PFSK-1 (cell line): ENCODE data around the gene GABPB2.

ENCODE experiments used
- FOXP2 ChIP-seq: optimal IDR thresholded peaks from 2 replicates; pipeline ENCODE3; 2011; ENCODE audit warnings: borderline replicate concordance, control low read depth, inconsistent platforms; ENCODE audit not compliant: insufficient read depth; ENCODE audit errors: extremely low read length, extremely low read depth
- POLR2AphosphoS5 ChIP-seq: IDR thresholded peaks from 2 replicates; pipeline ENCODE4 v1.6.1; 2012; ENCODE audit warnings: low read depth, mild to moderate bottlenecking, control low read depth, low read length, moderate library complexity
- REST ChIP-seq, 2 experiments: IDR thresholded peaks; 2 replicates each; pipeline versions ENCODE4 v1.6.1 to v1.8.0; 2011 to 2012; ENCODE audit warnings: low read depth in 2 of 2, low read length in 2 of 2, control low read depth in 1 of 2, inconsistent platforms in 1 of 2, mild to moderate bottlenecking in 1 of 2, moderate library complexity in 1 of 2; ENCODE audit not compliant: insufficient read depth in 1 of 2
- SIN3A ChIP-seq: IDR thresholded peaks from 2 replicates; pipeline ENCODE4 v1.6.1; 2012; ENCODE audit warnings: mild to moderate bottlenecking, low read length, moderate library complexity, borderline replicate concordance; ENCODE audit not compliant: insufficient read depth
- TAF1 ChIP-seq: IDR thresholded peaks from 2 replicates; pipeline ENCODE4 v1.6.1; 2012; ENCODE audit warnings: low read length, control low read depth, borderline replicate concordance; ENCODE audit not compliant: insufficient read depth

The GABPB2 gene

GRCh38 chr1:151134991-151135390 is 64.4 kb downstream of the GABPB2 start:
- no peak for TF ChIP-seq POLR2AphosphoS5

GRCh38 chr1:151135433-151136385 is 65.1 kb downstream of the GABPB2 start:
- TF ChIP-seq SIN3A (no peak), REST (IDR thresholded peaks at IDR 0.05; ENCODE audit: insufficient read depth in 1 of 2, low read depth in 2 of 2, low read length in 2 of 2) (no peak), TAF1 (no peak), FOXP2 (no peak), POLR2AphosphoS5 (no peak)

GRCh38 chr1:151137789-151138188 is 67.2 kb downstream of the GABPB2 start:
- TF ChIP-seq SIN3A (no peak), POLR2AphosphoS5 (no peak), TAF1 (no peak), REST (IDR thresholded peaks at IDR 0.05; ENCODE audit: insufficient read depth in 1 of 2, low read depth in 2 of 2, low read length in 2 of 2) (no peak), FOXP2 (no peak)

GRCh38 chr1:151142411-151143056 is 72.0 kb downstream of the GABPB2 start:
- no peak for TF ChIP-seq REST (IDR thresholded peaks at IDR 0.05; ENCODE audit: insufficient read depth in 1 of 2, low read depth in 2 of 2, low read length in 2 of 2)
- TF ChIP-seq TAF1, result no peak
- no peak for TF ChIP-seq POLR2AphosphoS5
- no peak for TF ChIP-seq FOXP2

GRCh38 chr1:151143057-151143435 is 72.5 kb downstream of the GABPB2 start:
- TF ChIP-seq FOXP2 (no peak), TAF1 (no peak), POLR2AphosphoS5 (no peak), REST (IDR thresholded peaks at IDR 0.05; ENCODE audit: insufficient read depth in 1 of 2, low read depth in 2 of 2, low read length in 2 of 2) (no peak), SIN3A (no peak)
